Measurements from ENCODE around the gene BCL2L15. TPM values are rescaled to one million over a fixed set of nuclear protein-coding genes. Genes with fewer than 3 reads are reported as not detected.
"Not testable (repeated sequence)": the region's sequence is repeated elsewhere in the genome, so short reads cannot be mapped to it uniquely, and the experiment has no call there.

The BCL2L15 gene
- total RNA-seq, 6 donors from 2014 or later, result 1.0 to 6.2 (median 1.7) TPM

GRCh38 chr1:113855630-113856400, 31.6 kb downstream of the BCL2L15 start:
- Histone ChIP-seq H3K9me3 (no peaks in the 10 kb centered on the region), H3K27ac (no peak overlapping the region), H3K27me3 (no peaks in the 10 kb centered on the region), H3K4me1 (peaks cover 0 to 4% (median 0%) of the 10 kb centered on the region in 4 donors), H3K4me3 (no peak overlapping the region), H3K36me3 (no peaks in the 10 kb centered on the region)
- TF ChIP-seq, protein P1, sequence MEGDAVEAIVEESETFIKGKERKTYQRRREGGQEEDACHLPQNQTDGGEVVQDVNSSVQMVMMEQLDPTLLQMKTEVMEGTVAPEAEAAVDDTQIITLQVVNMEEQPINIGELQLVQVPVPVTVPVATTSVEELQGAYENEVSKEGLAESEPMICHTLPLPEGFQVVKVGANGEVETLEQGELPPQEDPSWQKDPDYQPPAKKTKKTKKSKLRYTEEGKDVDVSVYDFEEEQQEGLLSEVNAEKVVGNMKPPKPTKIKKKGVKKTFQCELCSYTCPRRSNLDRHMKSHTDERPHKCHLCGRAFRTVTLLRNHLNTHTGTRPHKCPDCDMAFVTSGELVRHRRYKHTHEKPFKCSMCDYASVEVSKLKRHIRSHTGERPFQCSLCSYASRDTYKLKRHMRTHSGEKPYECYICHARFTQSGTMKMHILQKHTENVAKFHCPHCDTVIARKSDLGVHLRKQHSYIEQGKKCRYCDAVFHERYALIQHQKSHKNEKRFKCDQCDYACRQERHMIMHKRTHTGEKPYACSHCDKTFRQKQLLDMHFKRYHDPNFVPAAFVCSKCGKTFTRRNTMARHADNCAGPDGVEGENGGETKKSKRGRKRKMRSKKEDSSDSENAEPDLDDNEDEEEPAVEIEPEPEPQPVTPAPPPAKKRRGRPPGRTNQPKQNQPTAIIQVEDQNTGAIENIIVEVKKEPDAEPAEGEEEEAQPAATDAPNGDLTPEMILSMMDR (IDR thresholded peaks at IDR 0.05), result no peak
- no peak for TF ChIP-seq EP300 (IDR thresholded peaks at IDR 0.05)
- no peak for TF ChIP-seq POLR2A (IDR thresholded peaks at IDR 0.05)
- TF ChIP-seq POLR2AphosphoS5 (IDR thresholded peaks at IDR 0.05), result no peak
- ATAC-seq (ENCODE audit: low FRiP score in 2 of 2) (no peak), DNase-seq (no peak)
- WGBS, 2 donors, result 88 to 94% methylated on average over 4 of the region's 4 CpGs

DNA sequence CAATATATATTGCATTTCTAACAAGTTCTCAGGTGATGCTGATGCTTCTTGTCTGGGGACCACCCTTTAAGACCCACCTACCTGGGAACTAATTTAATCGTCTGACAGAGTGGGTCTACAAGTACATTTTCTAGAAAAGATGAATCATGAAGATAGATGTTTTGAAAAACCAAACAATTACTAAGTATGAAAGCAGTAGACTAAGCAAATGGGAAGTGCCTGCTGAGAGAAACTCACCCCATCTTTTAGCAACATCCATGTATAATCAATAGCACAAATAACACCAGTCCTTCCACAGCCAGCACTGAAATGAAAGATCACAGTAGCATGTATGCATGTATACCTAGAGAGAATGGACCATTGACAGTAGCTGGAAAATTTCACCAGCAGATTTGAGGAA, 33.1 kb downstream of the BCL2L15 start:
- H3K9me3 ChIP-seq, result no peaks in the 10 kb centered on the region
- no peaks in the 10 kb centered on the region for H3K4me1 ChIP-seq
- no peak overlapping the region for H3K4me3 ChIP-seq
- H3K36me3 ChIP-seq, result no peaks in the 10 kb centered on the region
- TF ChIP-seq POLR2AphosphoS5 (IDR thresholded peaks at IDR 0.05) (no peak), POLR2A (IDR thresholded peaks at IDR 0.05) (no peak), EP300 (IDR thresholded peaks at IDR 0.05) (no peak)
- TF ChIP-seq, protein P1 (IDR thresholded peaks at IDR 0.05), result no peak
- ATAC-seq (ENCODE audit: low FRiP score in 2 of 2) (no peak), DNase-seq (no peak)
- 90 to 97% methylated on average over 1 of the region's 1 CpG for WGBS, 2 donors
- no peaks in the 10 kb centered on the region for H3K27me3 ChIP-seq
- H3K27ac ChIP-seq, result no peak overlapping the region

- 55 to 80% methylated on average over 6 of the region's 6 CpGs for WGBS, 2 donors
- DNase-seq, result not testable (repeated sequence)
These were observed 34.7 kb downstream of the BCL2L15 start for GRCh38 chr1:113852694-113853093.

DNA sequence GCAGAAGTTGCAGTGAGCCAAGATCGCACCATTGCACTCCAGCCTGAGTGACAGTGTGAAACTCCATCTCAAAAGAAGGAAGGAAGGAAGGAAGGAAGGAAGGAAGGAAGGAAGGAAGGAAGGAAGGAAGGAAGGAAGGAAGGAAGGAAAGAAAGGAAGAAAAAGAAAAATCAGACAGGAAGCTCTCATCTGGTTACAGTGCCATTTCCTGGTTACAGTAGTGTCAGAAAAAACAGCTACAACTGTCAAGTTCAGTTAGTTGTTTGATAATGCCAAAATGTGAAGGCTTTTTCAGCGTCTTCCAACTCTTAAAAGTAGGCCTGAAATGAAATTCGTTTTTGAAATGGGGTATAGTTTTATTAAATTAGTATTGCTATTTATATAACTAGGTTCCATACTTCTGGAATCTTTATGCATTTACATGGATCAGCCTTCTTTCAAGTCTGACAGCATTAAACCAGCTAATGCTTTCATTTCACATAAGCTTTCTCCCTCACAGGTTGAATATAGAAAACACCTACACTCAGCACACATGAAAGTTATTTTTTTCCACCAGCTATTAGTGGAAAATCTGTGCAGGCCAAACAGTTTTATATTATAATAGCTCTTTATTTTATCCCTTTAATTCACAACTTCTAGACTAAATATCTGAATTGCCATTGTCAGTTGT, 37.1 kb downstream of the BCL2L15 start:
- Histone ChIP-seq H3K27me3 (no peaks in the 10 kb centered on the region), H3K27ac (no peak overlapping the region), H3K36me3 (no peaks in the 10 kb centered on the region), H3K9me3 (no peaks in the 10 kb centered on the region), H3K4me1 (no peaks in the 10 kb centered on the region), H3K4me3 (no peak overlapping the region)
- WGBS, 2 donors, result 73% methylated on average over 3 of the region's 3 CpGs
- ATAC-seq (ENCODE audit: low FRiP score in 2 of 2), result no peak
- no peak for TF ChIP-seq EP300 (IDR thresholded peaks at IDR 0.05)
- TF ChIP-seq POLR2AphosphoS5 (IDR thresholded peaks at IDR 0.05), result no peak
- no peak for TF ChIP-seq POLR2A (IDR thresholded peaks at IDR 0.05)
- TF ChIP-seq, protein P1 (IDR thresholded peaks at IDR 0.05), result no peak
- DNase-seq, result no peak

More at GRCh38 chr1:113852694-113853093, 34.7 kb downstream of the BCL2L15 start:
- H3K27ac ChIP-seq; ATAC-seq (ENCODE audit: low FRiP score in 2 of 2); H3K4me3 ChIP-seq; H3K27me3 ChIP-seq; H3K4me1 ChIP-seq; H3K36me3 ChIP-seq; H3K9me3 ChIP-seq: not testable (repeated sequence)

GRCh38 chr1:113849072-113849471, 38.3 kb downstream of the BCL2L15 start:
- ATAC-seq (ENCODE audit: low FRiP score in 2 of 2) (no peak), DNase-seq (no peak)
- Histone ChIP-seq H3K4me1 (no peaks in the 10 kb centered on the region), H3K4me3 (no peak overlapping the region), H3K27me3 (no peaks in the 10 kb centered on the region), H3K27ac (no peak overlapping the region), H3K9me3 (no peaks in the 10 kb centered on the region), H3K36me3 (no peaks in the 10 kb centered on the region)
- TF ChIP-seq EP300 (IDR thresholded peaks at IDR 0.05) (no peak), POLR2A (IDR thresholded peaks at IDR 0.05) (no peak), POLR2AphosphoS5 (IDR thresholded peaks at IDR 0.05) (no peak)
- TF ChIP-seq, protein P1 (IDR thresholded peaks at IDR 0.05), result no peak

Data from upper lobe of left lung (tissue), 6 donors.